Measurements from ENCODE around the gene GLYAT. TPM values are rescaled to one million over a fixed set of nuclear protein-coding genes. Genes with fewer than 3 reads are reported as not detected.
"Not testable (repeated sequence)": the region's sequence is repeated elsewhere in the genome, so short reads cannot be mapped to it uniquely, and the experiment has no call there.

GLYAT gene
- polyA plus RNA-seq, 3 donors, result 157 to 174 (median 172) TPM

DNA sequence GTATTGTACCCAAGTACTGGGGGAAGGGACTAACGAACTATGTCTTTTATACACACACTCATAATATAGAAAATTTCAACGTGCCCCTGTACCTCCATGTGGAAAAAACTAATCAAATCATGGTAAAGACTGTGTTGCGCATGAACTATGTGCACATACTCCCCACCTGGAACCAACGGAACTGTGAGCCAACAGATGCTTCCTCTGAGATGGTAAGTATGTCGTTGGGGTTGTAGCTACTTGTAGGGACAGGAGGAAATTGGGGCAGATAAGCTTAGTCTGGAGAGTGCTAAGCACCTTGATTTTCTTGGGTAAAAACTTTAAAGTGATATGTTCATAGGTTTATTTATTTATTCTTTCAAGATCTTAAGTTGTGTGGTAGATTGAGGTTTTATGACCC, 40.1 kb downstream of the GLYAT start:
- no peak for DNase-seq

DNA sequence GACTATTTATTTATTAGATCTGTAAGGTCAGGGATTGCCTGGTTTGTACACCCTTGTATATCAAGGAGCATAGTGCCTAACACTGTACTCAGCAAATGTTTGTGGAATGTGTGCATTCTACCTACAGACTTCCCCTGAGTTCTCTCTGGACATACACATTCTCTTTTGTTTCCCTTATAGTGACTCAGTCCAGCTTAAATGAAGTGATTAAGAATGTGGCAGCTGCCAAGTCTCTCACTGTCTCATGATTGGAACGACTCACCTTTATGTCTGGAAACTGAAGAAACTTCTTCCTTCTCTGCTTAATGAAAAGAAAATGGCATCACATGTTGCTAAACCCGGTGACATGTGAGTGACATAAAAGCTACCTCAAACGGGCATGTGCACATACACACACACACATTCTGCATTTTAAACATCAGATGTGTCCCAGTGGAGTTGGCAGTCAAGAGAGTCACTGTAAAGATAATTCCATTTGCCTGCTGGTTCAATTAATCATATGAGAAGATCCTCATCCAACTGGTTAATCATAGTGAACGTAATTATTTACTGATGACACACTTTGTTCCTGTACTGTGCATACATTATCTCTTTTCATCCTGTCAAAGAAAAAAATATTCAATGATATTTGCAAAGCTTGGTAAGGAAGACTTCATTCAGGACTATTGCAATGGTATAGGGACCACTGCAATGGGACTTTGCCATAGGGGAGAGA, 42.8 kb downstream of the GLYAT start:
- DNase-seq, result no peak

DNA sequence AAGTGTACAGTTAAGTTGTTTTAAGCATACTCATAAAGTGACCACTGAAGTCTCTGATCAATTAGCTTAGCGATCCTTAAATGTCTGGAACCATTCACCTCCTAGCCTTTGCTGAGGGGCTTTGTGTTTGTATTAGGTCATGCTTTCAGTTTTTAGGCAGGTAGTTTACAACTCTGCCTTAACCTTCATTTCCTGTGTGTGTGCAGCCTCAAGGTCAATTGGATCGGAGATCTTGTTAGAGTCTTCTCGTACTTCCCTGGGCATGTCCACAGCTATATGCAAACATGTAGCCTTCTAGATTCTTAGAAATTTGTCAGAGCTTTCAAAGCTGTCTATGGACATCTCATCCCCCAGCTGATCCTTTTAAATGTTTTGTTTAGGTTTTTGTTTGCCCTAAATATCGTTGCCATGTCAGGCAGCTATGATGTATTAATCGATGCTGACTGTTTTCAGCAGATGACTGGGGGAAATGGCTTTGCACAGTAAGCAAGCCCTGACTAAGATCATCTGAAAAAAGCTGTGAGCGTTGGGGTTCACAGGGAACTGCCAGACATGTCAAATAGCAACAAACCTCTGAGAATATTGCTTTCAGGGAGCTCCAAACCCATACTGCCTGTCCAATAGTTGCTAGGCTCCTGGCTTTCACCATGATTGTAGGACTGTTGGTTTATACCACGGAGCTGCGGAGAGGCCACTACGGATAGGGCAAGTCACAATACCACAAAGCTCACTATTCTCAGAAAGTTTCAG, 45.6 kb downstream of the GLYAT start:
- DNase-seq, result no peak

DNA sequence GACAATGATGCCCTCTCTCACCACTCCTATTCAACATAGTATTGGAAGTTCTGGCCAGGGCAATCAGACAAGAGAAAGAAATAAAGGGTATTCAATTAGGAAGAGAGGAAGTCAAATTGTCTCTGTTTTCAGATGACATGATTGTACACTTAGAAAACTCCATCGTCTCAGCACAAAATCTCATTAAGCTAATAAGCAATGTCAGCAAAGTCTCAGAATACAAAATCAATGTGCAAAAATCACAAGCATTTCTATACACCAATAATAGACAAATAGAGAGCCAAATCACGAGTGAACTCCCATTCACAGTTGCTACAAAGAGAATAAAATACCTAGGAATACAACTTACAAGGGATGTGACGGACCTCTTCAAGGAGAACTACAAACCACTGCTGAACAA, 49.1 kb downstream of the GLYAT start:
- DNase-seq, result not testable (repeated sequence)

DNA sequence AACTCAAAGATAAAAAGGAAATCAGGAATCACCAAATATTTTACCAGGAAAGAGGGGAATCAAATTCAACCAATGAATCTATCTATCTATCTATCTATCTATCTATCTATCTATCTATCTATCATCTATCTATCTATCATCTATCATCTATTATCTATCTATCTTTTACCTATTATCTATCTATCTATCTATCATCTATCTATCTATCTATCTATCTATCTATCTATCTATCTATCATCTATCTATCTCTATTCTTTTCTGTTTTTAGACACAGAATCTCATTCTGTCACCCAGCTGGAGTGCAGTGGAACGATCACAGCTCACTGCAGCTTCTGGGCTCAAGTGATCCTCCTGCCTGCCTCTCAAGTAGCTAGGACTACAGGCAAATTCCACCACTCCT, 54.2 kb downstream of the GLYAT start:
- not testable (repeated sequence) for DNase-seq

DNA sequence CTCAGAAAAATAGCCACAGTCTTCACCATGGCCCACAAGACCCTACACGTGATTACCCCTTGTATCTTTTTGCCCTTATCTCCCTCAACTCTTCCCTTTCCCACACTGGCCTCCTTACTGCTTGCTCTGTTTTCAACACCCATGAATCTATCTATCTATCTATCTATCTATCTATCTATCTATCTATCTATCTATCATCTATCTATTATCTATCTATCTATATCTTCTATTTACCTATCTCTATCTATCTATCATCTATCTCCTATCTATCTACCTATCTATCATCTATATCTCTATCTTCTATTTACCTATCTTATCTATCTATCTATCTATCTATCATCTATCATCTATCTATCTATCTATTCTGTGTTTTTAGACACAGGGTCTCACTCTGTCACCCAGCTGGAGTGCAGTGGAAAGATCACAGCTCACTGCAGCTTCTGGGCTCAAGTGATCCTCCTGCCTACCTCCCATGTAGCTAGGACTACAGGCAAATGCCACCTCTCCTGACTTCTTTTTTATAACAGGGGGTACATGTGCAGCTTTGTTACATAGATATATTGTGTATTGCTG, 55.1 kb downstream of the GLYAT start:
- no peak for DNase-seq

DNA sequence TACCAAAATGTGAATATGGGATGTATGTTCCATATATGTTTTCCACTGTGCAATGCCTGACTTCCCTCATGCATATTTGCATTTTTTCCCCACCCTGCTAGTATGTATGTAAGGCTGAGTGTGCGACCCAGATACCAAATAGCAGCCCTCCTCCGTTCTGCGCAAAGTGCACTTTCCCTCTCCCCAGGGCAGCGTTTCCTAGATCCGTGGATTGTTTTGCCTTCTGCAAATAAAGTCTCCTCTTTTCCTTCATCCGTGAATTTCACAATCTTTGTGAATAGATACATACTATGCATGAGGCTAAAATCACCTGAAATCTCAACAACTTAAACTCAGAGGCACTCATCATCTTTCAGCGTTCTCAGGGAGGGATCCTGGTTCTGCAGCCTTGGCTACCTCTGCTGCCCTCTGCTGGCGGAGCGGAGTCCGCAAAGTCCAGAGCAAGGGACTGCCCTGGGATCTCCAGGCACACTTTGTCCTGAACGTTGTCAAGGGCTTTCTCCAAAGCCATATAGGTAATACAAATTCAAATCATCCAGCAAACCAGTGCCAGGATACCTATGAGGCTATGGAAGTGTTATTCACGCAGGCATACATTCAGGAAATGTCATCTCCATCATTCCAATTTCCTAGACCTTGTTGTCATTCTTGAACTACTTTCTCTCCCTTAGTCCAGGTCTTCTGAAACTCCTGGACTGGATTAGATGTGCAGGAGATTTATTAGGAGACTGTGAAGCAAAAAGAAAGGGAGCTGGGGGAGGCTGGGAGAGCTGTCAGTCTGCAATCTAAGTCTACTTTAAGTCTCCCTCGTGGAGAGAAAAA, 56.2 kb downstream of the GLYAT start:
- peak; percentile 41 for DNase-seq

DNA sequence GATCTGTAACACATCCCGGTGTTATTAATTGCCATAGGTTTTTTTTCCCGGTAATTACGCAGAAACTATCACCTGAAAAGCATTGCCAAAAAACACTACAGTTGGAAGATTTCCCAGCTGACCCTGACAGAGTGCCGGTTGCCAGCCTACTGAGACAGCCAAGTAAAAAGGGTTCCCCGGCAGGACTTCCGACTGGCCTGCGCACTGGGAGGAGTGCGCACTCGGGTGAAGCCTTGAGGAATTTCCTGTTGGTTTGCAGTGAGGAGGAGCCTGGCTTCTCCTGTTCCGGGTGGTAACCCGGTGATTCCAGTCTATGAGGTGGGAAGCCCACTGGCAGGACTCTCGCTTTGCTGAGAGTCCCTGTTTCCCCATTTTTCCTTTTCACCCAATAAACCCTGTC, 57.1 kb downstream of the GLYAT start:
- DNase-seq, result no peak

DNA sequence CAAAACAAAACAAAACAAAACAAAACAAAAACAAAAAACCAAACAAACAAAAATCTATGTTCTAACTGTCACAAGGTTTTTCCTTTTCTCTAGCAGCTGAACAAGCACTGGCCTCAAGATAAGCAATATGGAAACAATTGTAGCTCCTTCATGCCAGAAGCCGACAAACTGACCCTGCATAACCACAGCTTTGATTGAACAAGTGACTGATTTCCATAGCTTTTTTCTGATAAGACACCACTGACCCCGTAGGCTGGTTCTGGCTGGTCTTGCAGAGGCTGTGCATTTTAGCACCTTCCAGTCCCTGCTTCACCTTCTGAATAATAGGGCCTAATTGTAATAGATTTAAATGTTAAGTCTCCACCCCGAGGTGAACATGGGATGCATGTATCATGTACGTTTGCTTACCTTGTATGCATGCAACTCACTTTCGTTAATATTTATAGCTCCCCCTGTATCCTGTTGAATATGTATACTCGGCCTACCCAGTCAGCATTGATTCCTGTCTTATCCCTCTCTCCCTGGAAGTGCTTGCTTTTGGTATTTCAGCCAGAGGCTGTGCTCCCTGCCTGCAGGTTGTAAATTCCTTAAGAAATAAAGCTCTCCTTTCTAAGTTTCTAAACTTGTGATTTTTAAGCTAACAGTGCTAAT, 59.6 kb downstream of the GLYAT start:
- DNase-seq, result no peak

DNA sequence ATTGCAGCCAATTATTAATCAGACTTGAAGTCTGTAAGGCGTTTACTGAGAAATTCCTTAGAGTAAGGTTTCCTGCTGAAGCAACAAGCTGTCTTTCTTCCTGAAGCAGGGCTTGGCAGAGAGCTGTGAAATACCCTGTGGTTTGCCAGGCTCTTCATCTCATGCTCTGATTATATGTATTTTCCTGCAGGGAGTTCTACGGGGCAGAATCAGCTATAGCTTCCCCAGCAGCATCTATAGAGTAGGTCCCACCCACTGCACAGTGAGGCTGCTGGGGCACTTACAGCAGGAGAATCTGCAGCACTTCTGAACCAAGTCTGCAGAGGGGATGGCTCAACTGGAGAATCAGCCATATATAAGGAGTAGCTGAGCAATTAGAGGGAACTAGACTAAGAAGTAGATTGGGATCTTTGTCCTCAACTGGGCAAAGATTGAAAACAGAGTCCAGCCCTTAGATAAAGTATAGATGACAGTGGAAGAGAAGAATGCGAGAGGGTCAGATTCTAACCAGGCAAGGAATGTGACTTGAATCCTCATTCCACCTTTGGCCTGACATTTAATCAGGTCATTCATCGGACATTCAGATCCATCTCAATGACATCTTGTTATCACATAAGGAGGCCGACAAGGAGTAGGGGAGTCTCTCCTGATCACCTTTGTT, 71.7 kb downstream of the GLYAT start:
- DNase-seq, result no peak

DNA sequence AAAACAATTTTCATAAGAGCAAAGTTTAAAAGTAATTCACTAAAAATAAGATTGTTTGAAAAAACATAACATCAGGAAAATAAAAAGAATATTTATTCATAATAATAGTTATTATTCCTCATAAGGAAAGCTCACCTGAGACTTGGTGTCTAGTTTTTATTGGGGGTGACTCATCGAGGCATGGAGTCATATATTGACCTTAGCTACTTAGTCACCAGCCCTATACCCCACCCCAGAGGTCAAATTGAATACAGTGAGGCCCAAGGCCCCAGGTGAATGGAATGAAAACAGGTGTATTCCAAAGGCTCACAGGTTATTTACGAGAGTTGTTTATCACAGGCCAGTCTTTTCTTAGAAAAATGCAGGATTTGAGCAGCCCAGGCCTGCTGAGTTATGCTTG, 72.3 kb downstream of the GLYAT start:
- no peak for DNase-seq

Other genes with a start within 250 kb of the GLYAT start
- not detected for gene OR5B21, start 223.8 kb downstream of the GLYAT start, polyA plus RNA-seq (ENCODE audit: insufficient read length in 3 of 3)
- 1 to 10 TPM; 8.0 to 8.9 (median 8.7) TPM for gene LPXN, start 156.1 kb downstream of the GLYAT start, polyA plus RNA-seq (ENCODE audit: insufficient read length in 3 of 3)
- gene ZFP91, start 152.9 kb downstream of the GLYAT start, polyA plus RNA-seq (ENCODE audit: insufficient read length in 3 of 3), result 10 to 100 TPM; 56.6 to 63.1 (median 61.3) TPM
- gene CNTF, start 109.3 kb downstream of the GLYAT start, polyA plus RNA-seq (ENCODE audit: insufficient read length in 3 of 3), result 1 to 10 TPM in 2 of 3 donors, under 1 TPM in 1; 0.88 to 1.6 (median 1.6) TPM
- 1 to 10 TPM; 1.9 to 3.1 (median 1.9) TPM for gene GLYATL2, start 112.8 kb upstream of the GLYAT start, polyA plus RNA-seq (ENCODE audit: insufficient read length in 3 of 3)
- 100 to 1,000 TPM; 161 to 182 (median 182) TPM for gene GLYATL1, start 207.5 kb upstream of the GLYAT start, polyA plus RNA-seq (ENCODE audit: insufficient read length in 3 of 3)